A673 (cell line): ENCODE measurements around the gene ITLN1. TPM values are rescaled to one million over a fixed set of nuclear protein-coding genes. Genes with fewer than 3 reads are reported as not detected.
"Not testable (repeated sequence)": the region's sequence is repeated elsewhere in the genome, so short reads cannot be mapped to it uniquely, and the experiment has no call there.

Source experiments
- BruUV-seq: library from RNA; stranded (reverse); fragments of 400-500 nt; replicated peaks from 2 replicates; lab custom pipeline; 2021; lab: Mats Ljungman, UMichigan
- CTCF ChIA-PET: fragments of 300-600 bp; sonication (Branson Sonifier 250); formaldehyde crosslinking; loops from one replicate; lab custom pipeline; 2022; ENCODE audit warnings: antibody characterized with exemption; lab: Charles Lee
- POLR2A ChIA-PET: fragments of 300-600 bp; sonication (Branson Sonifier 250); formaldehyde crosslinking; loops from one replicate; lab custom pipeline; 2022; ENCODE audit warnings: antibody characterized with exemption; ENCODE audit not compliant: low non-redundant PET; lab: Charles Lee
- DNase-seq: peaks from one replicate; pipeline ENCODE4 v3.0.0-alpha.2; 2015; ENCODE audit warnings: low spot score
- H3K27ac ChIP-seq: fragments of 200-600 bp; sonication (generic); 2 replicates; pipeline ENCODE4 v1.5.1; 2016; ENCODE audit warnings: mixed run types, low read depth, mild to moderate bottlenecking, mixed read lengths, antibody characterized with exemption, low read length; ENCODE audit not compliant: poor library complexity, severe bottlenecking
- H3K27me3 ChIP-seq: fragments of 200-600 bp; sonication (generic); replicated peaks from 2 replicates; pipeline ENCODE4 v1.6.1; 2017; ENCODE audit warnings: mixed run types, low read depth, mild to moderate bottlenecking, mixed read lengths, antibody characterized with exemption, low read length; ENCODE audit not compliant: insufficient read depth, poor library complexity
- H3K36me3 ChIP-seq: fragments of 200-600 bp; sonication (generic); 2 replicates; pipeline ENCODE4 v1.6.1; 2016; ENCODE audit warnings: mixed run types, mild to moderate bottlenecking, mixed read lengths, antibody characterized with exemption, low read length; ENCODE audit not compliant: insufficient read depth, poor library complexity, severe bottlenecking
- H3K4me1 ChIP-seq: fragments of 200-600 bp; sonication (generic); 2 replicates; pipeline ENCODE4 v1.6.1; 2017; ENCODE audit warnings: mixed run types, mild to moderate bottlenecking, mixed read lengths, antibody characterized with exemption, low read length; ENCODE audit not compliant: insufficient read depth, poor library complexity, severe bottlenecking
- H3K4me3 ChIP-seq: fragments of 200-600 bp; sonication (generic); 2 replicates; pipeline ENCODE4 v1.5.1; 2016; ENCODE audit warnings: low read depth, mixed run types, mild to moderate bottlenecking, mixed read lengths, low read length; ENCODE audit not compliant: poor library complexity, severe bottlenecking
- H3K9me3 ChIP-seq: fragments of 200-600 bp; sonication (generic); 2 replicates; pipeline ENCODE4 v1.6.1; 2016; ENCODE audit warnings: mixed run types, low read depth, mild to moderate bottlenecking, mixed read lengths, antibody characterized with exemption, low read length; ENCODE audit not compliant: poor library complexity, severe bottlenecking
- CTCF ChIP-seq: fragments of 300-800, 200-600 bp; sonication (generic); conservative IDR thresholded peaks from 2 replicates; pipeline ENCODE4 v1.5.1; 2017; ENCODE audit warnings: low read depth, mild to moderate bottlenecking, antibody characterized with exemption, low read length, moderate library complexity, mixed read lengths
- EZH2 ChIP-seq: fragments of 200-600 bp; sonication (generic); IDR thresholded peaks from 2 replicates; pipeline ENCODE4 v1.6.1; 2017; ENCODE audit warnings: borderline replicate concordance, low read depth, mild to moderate bottlenecking, mixed read lengths, antibody characterized with exemption, low read length; ENCODE audit not compliant: poor library complexity, severe bottlenecking
- intact Hi-C: fragments of 100-400 bp; cut with micrococcal nuclease; formaldehyde crosslinking; loops from one replicate; pipeline ENCODE4 v1.10.0; 2022; ENCODE audit not compliant: unreplicated experiment
- total RNA-seq: library from RNA; stranded (reverse); gene quantifications from 2 replicates; pipeline ENCODE4 v1.2.3, GENCODE V29; 2021

The ITLN1 gene
- total RNA-seq, 1 experiment from 2014 or later, result not detected

DNA sequence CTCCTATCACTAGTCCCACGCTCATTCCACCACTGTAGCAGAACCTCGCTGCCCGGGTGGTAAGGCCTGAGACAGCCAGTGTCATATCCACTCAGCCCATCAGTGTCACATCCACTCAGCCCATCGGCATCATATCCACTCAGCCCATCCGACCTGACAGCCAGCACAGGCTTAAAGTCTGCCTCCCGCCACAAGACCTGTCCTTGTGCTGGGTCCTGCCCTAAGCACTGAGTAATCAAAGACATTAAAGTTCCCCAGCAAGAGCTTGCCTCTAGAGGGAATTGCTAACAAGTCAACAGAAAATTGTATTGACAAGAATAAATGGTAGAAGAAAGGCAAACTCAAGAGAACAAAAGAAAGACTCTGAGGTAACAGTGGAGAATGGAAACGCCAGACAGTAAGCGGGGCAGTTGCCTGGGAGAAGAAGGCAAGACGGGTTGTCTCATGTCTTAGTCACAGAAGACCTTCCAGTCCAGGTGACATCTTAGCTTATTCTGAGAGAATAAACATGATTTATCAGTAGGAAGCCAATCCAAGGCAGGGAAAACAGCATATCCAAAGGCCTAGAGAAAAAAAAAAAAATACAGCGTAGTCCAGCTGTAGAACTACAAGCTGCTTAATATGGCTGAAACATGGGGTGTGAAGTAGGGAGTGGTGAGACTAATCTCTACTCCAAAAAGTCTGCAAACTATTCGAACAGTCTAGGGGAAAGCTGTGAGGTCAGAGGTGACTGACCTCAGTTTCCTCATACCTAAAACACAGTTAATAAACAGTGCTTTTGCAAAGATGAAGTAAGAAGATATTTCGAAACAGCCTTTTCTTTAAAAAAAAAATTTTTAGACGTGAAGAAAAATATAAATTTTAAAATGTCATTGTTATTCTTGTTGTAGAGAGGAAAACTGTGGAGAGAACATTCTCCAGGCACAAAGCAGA lies 1.1 kb downstream of the ITLN1 start:
- no peak for TF ChIP-seq CTCF
- TF ChIP-seq EZH2, result no peak
- intact Hi-C loops, result no loop called here
- ChIA-PET POLR2A (no interaction called here), CTCF (interaction anchor here (0.8 kb wide), 1 partner anchor 21 kb away, joined by 8 read pairs; no protein-coding TSS in a partner anchor)
- BruUV-seq, result no TSS peak
- H3K9me3 ChIP-seq, result no peaks in the 10 kb centered on the region
- H3K27ac ChIP-seq, result no peak overlapping the region
- no peaks in the 10 kb centered on the region for H3K36me3 ChIP-seq
- DNase-seq, result no peak
- H3K4me1 ChIP-seq, result no peaks in the 10 kb centered on the region
- H3K27me3 ChIP-seq, result no peaks in the 10 kb centered on the region
- no peak overlapping the region for H3K4me3 ChIP-seq

DNA sequence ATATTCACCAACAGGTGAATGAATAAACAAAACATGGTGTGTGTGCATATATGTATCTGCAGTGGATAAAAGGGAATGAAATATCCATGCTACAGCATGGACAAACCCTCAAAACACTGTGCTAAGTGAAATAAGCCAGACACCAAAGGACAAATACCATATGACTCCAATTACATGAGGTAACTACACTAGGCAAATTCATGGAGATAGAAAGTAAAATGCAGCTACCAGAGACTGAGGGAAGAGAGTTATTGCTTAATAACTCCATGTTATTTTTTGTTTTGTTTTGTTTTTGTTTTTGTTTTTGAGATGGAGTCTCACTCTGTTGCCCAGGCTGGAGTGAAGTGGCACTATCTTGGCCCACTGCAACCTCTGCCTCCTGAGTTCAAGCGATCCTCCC lies 2.4 kb downstream of the ITLN1 start:
- TF ChIP-seq CTCF (no peak), EZH2 (no peak)
- no peaks in the 10 kb centered on the region for H3K9me3 ChIP-seq
- no peak for DNase-seq
- H3K27ac ChIP-seq, result no peak overlapping the region
- POLR2A ChIA-PET, result no interaction called here
- CTCF ChIA-PET, result no interaction called here
- no peaks in the 10 kb centered on the region for H3K27me3 ChIP-seq
- intact Hi-C loops, result no loop called here
- H3K4me3 ChIP-seq, result no peak overlapping the region
- no peaks in the 10 kb centered on the region for H3K4me1 ChIP-seq
- BruUV-seq, result no TSS peak
- H3K36me3 ChIP-seq, result no peaks in the 10 kb centered on the region

- CTCF ChIA-PET, POLR2A ChIA-PET, H3K9me3 ChIP-seq, H3K4me3 ChIP-seq, H3K27me3 ChIP-seq, DNase-seq, H3K27ac ChIP-seq, H3K4me1 ChIP-seq, intact Hi-C loops, H3K36me3 ChIP-seq, BruUV-seq: not testable (repeated sequence)
Observed at GRCh38 chr1:160881264-160881663, 3.7 kb downstream of the ITLN1 start.
